ENCODE data around the gene GALNT8. TPM values are rescaled to one million over a fixed set of nuclear protein-coding genes. Genes with fewer than 3 reads are reported as not detected.
A peak's percentile ranks its signal among the peaks of the same experiment; 100 is the strongest.

The GALNT8 gene
- total RNA-seq, 2 donors from 2014 or later, result 2.8 to 11.2 TPM

DNA sequence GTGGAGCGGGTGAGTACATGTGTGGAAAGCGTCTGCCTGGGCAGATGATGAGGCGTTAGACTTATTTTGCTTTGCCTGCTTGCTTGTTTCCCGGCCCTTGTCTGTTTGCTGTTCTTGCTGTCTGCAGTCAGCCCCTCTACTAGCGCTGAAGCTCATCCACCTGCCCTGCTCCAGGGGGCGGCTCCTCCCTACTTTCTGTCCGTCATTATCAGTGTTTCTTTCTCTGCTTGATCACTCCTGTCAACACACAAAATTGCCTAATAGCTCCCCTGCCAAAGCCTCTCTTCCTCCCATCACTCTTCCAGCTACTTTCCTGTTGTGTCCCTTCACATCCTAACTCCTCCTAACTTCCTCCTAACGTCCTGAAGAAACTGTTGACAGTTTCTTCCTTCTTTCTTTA, 34.9 kb upstream of the GALNT8 start:
- TF ChIP-seq, protein P1, sequence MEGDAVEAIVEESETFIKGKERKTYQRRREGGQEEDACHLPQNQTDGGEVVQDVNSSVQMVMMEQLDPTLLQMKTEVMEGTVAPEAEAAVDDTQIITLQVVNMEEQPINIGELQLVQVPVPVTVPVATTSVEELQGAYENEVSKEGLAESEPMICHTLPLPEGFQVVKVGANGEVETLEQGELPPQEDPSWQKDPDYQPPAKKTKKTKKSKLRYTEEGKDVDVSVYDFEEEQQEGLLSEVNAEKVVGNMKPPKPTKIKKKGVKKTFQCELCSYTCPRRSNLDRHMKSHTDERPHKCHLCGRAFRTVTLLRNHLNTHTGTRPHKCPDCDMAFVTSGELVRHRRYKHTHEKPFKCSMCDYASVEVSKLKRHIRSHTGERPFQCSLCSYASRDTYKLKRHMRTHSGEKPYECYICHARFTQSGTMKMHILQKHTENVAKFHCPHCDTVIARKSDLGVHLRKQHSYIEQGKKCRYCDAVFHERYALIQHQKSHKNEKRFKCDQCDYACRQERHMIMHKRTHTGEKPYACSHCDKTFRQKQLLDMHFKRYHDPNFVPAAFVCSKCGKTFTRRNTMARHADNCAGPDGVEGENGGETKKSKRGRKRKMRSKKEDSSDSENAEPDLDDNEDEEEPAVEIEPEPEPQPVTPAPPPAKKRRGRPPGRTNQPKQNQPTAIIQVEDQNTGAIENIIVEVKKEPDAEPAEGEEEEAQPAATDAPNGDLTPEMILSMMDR (conservative IDR thresholded peaks at IDR 0.05), result peak; percentile 55
- 73 to 83% methylated on average over 5 to 8 of the region's 8 CpGs for WGBS, 2 experiments (ENCODE audit: insufficient coverage in 1 of 2, insufficient read length in 1 of 2)
- Histone ChIP-seq H3K27me3 (ENCODE audit: control insufficient read depth, insufficient read depth, low read length, poor library complexity, severe bottlenecking) (no peaks in the 10 kb centered on the region), H3K9ac (ENCODE audit: extremely low read depth, low read length, poor library complexity, severe bottlenecking) (no peak overlapping the region), H3K27ac (ENCODE audit: low read depth, low read length) (no peak overlapping the region), H3K4me1 (ENCODE audit: control insufficient read depth, insufficient read depth, low read length) (no peaks in the 10 kb centered on the region), H3K9me3 (ENCODE audit: control insufficient read depth, low read length) (peaks cover 7% of the 10 kb centered on the region), H3K4me3 (ENCODE audit: low read length) (no peak overlapping the region), H3K36me3 (ENCODE audit: control insufficient read depth, insufficient read depth, low read length) (peaks cover 60% of the 10 kb centered on the region)
- no peak overlapping the region for H3K27ac Mint-ChIP-seq
- peaks cover 18% of the 10 kb centered on the region for H3K4me1 Mint-ChIP-seq
- no peak overlapping the region for H3K4me3 Mint-ChIP-seq
- no peaks in the 10 kb centered on the region for H3K27me3 Mint-ChIP-seq (ENCODE audit: insufficient read depth)
- H3K9me3 Mint-ChIP-seq, result peaks cover 10% of the 10 kb centered on the region
- H3K36me3 Mint-ChIP-seq (ENCODE audit: low read depth), result peaks cover 79% of the 10 kb centered on the region
- peak; percentile 72 for DNase-seq

GRCh38 chr12:4690760-4691159, 29.4 kb upstream of the GALNT8 start:
- H3K27ac ChIP-seq (ENCODE audit: low read depth, low read length), result no peak overlapping the region
- no peak overlapping the region for H3K4me3 ChIP-seq (ENCODE audit: low read length)
- WGBS, 2 experiments (ENCODE audit: insufficient coverage in 1 of 2, insufficient read length in 1 of 2), result 96 to 100% methylated on average over 4 to 5 of the region's 5 CpGs
- peaks cover 45% of the 10 kb centered on the region for H3K36me3 ChIP-seq (ENCODE audit: control insufficient read depth, insufficient read depth, low read length)
- H3K4me1 ChIP-seq (ENCODE audit: control insufficient read depth, insufficient read depth, low read length), result no peaks in the 10 kb centered on the region
- H3K9ac ChIP-seq (ENCODE audit: extremely low read depth, low read length, poor library complexity, severe bottlenecking), result no peak overlapping the region
- no peak for DNase-seq
- Mint-ChIP-seq H3K27ac (no peak overlapping the region), H3K9me3 (peaks cover 15% of the 10 kb centered on the region), H3K4me3 (no peak overlapping the region), H3K4me1 (peaks cover 6% of the 10 kb centered on the region), H3K27me3 (ENCODE audit: insufficient read depth) (no peaks in the 10 kb centered on the region), H3K36me3 (ENCODE audit: low read depth) (peaks cover 76% of the 10 kb centered on the region)
- no peaks in the 10 kb centered on the region for H3K27me3 ChIP-seq (ENCODE audit: control insufficient read depth, insufficient read depth, low read length, poor library complexity, severe bottlenecking)
- TF ChIP-seq, protein P1 (conservative IDR thresholded peaks at IDR 0.05), result no peak
- H3K9me3 ChIP-seq (ENCODE audit: control insufficient read depth, low read length), result peaks cover 14% of the 10 kb centered on the region

DNA sequence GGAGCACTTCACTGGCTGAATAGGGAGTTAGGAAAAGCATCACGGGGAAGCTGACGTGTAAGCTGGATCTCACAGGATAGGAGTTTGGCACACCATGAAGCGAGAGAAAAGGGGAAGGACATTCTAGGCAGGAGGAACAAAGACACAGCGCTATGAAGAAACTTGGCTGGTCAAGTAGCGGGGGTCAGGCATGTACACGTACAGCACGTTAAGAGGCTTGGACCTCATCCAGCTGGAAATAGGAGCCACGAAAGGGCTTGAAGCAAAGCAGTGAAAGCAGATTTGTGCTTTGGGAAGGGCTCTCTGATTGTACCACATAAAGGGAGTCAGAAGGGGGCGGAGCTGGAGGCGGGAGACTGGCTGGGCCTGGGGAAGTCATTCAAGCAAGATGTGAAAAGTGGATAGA, 19.6 kb upstream of the GALNT8 start:
- no peaks in the 10 kb centered on the region for H3K27me3 Mint-ChIP-seq (ENCODE audit: insufficient read depth)
- H3K9me3 Mint-ChIP-seq, result no peaks in the 10 kb centered on the region
- H3K4me1 ChIP-seq (ENCODE audit: control insufficient read depth, insufficient read depth, low read length), result no peaks in the 10 kb centered on the region
- H3K4me1 Mint-ChIP-seq, result no peaks in the 10 kb centered on the region
- TF ChIP-seq, protein P1 (conservative IDR thresholded peaks at IDR 0.05), result no peak
- H3K27ac Mint-ChIP-seq, result no peak overlapping the region
- H3K9me3 ChIP-seq (ENCODE audit: control insufficient read depth, low read length), result no peaks in the 10 kb centered on the region
- no peaks in the 10 kb centered on the region for H3K27me3 ChIP-seq (ENCODE audit: control insufficient read depth, insufficient read depth, low read length, poor library complexity, severe bottlenecking)
- peaks cover 5% of the 10 kb centered on the region for H3K36me3 ChIP-seq (ENCODE audit: control insufficient read depth, insufficient read depth, low read length)
- H3K27ac ChIP-seq (ENCODE audit: low read depth, low read length), result no peak overlapping the region
- 96% methylated on average over 9 to 10 of the region's 10 CpGs for WGBS, 2 experiments (ENCODE audit: insufficient coverage in 1 of 2, insufficient read length in 1 of 2)
- peaks cover 51% of the 10 kb centered on the region for H3K36me3 Mint-ChIP-seq (ENCODE audit: low read depth)
- no peak overlapping the region for H3K4me3 ChIP-seq (ENCODE audit: low read length)
- DNase-seq, result peak; percentile 65
- no peak overlapping the region for H3K9ac ChIP-seq (ENCODE audit: extremely low read depth, low read length, poor library complexity, severe bottlenecking)
- no peak overlapping the region for H3K4me3 Mint-ChIP-seq
